CD4-positive, alpha-beta T cell (primary cell): ENCODE data around the gene CALCOCO2. TPM values are rescaled to one million over a fixed set of nuclear protein-coding genes. Genes with fewer than 3 reads are reported as not detected.

ENCODE experiments used
- ATAC-seq: fragments of 200-7000 bp; cut with Tn5 transposase; one replicate; pipeline ENCODE4 v1.10.0; 2022; ENCODE audit warnings: mild to moderate bottlenecking; ENCODE audit not compliant: poor library complexity
- CTCF ChIA-PET: fragments of 350-600 bp; sonication (Branson Sonifier 250); formaldehyde crosslinking; loops from one replicate; lab custom pipeline; 2021; ENCODE audit warnings: antibody characterized with exemption, inconsistent platforms; lab: Charles Lee
- POLR2A ChIA-PET: fragments of 350-600 bp; sonication (Branson Sonifier 250); formaldehyde crosslinking; loops from one replicate; lab custom pipeline; 2021; ENCODE audit warnings: antibody characterized with exemption, inconsistent platforms; lab: Charles Lee
- DNase-seq, 14 experiments: peaks; one replicate each; pipeline ENCODE4 v3.0.0-alpha.2; 2013 to 2020; ENCODE audit warnings: mixed read lengths in 2 of 14
- H3K27ac ChIP-seq, 2 donors: one replicate each; pipeline versions ENCODE4 v1.5.1 to v1.7.0; 2013; ENCODE audit warnings: low read length in 2 of 2, low read depth in 1 of 2, mild to moderate bottlenecking in 1 of 2
- H3K27me3 ChIP-seq, 2 experiments: 1 replicate in 1 of 2; 2 replicates in 1 of 2; pipeline versions ENCODE4 v1.6.1 to v1.7.0; 2013; ENCODE audit warnings: low read length in 2 of 2, control low read depth in 1 of 2, mild to moderate bottlenecking in 1 of 2, moderate library complexity in 1 of 2; ENCODE audit not compliant: insufficient read depth in 2 of 2, control insufficient read depth in 1 of 2
- H3K36me3 ChIP-seq: one replicate; pipeline ENCODE4 v1.6.1; 2013; ENCODE audit warnings: low read length, control low read depth; ENCODE audit not compliant: insufficient read depth
- H3K4me1 ChIP-seq: one replicate; pipeline ENCODE4 v1.6.1; 2013; ENCODE audit warnings: low read length, control low read depth; ENCODE audit not compliant: insufficient read depth
- H3K4me3 ChIP-seq: one replicate; pipeline ENCODE4 v1.5.1; 2013; ENCODE audit warnings: mild to moderate bottlenecking, low read length, moderate library complexity
- H3K9me3 ChIP-seq, 2 experiments: 1 replicate in 1 of 2; 2 replicates in 1 of 2; pipeline versions ENCODE4 v1.6.1 to v1.7.0; 2013; ENCODE audit warnings: low read length in 2 of 2, mild to moderate bottlenecking in 2 of 2, control low read depth in 1 of 2, moderate library complexity in 1 of 2; ENCODE audit not compliant: control insufficient read depth in 1 of 2, insufficient read depth in 1 of 2
- H3K27ac Mint-ChIP-seq: one replicate; pipeline ENCODE4 v1.8.0; 2020; ENCODE audit warnings: mixed read lengths
- H3K27me3 Mint-ChIP-seq: one replicate; pipeline ENCODE4 v1.8.0; 2021; ENCODE audit warnings: mixed read lengths
- H3K36me3 Mint-ChIP-seq: one replicate; pipeline ENCODE4 v1.8.0; 2021; ENCODE audit warnings: low read depth, mixed read lengths
- H3K4me1 Mint-ChIP-seq: one replicate; pipeline ENCODE4 v1.8.0; 2021; ENCODE audit warnings: low read depth, mixed read lengths
- H3K4me3 Mint-ChIP-seq: one replicate; pipeline ENCODE4 v1.8.0; 2020; ENCODE audit warnings: mild to moderate bottlenecking, mixed read lengths
- H3K9me3 Mint-ChIP-seq: one replicate; pipeline ENCODE4 v1.8.0; 2020; ENCODE audit warnings: mixed read lengths
- intact Hi-C, 2 experiments: fragments of 100-400 bp; cut with DNase I in 1 of 2; cut with micrococcal nuclease in 1 of 2; formaldehyde crosslinking; loops; one replicate each; pipeline versions ENCODE4 v1.15.1 to v1.9.0; 2023 to 2025; cut with DNase I, micrococcal nuclease
- total RNA-seq, 174 experiments: library from RNA in 2 of 174; stranded (reverse) in 2 of 174; gene quantifications; one replicate each; pipeline ENCODE4 v1.2.3 and lab custom pipeline; 2021 to 2026
- TF ChIP-seq, protein P1 (sequence below): fragments of 200-600 bp; IDR thresholded peaks from one replicate; pipeline ENCODE4 v1.8.0; 2022; ENCODE audit warnings: antibody characterized with exemption, mild to moderate bottlenecking

The CALCOCO2 gene
- total RNA-seq, 2 experiments from 2014 or later, result 140 to 142 TPM

DNA sequence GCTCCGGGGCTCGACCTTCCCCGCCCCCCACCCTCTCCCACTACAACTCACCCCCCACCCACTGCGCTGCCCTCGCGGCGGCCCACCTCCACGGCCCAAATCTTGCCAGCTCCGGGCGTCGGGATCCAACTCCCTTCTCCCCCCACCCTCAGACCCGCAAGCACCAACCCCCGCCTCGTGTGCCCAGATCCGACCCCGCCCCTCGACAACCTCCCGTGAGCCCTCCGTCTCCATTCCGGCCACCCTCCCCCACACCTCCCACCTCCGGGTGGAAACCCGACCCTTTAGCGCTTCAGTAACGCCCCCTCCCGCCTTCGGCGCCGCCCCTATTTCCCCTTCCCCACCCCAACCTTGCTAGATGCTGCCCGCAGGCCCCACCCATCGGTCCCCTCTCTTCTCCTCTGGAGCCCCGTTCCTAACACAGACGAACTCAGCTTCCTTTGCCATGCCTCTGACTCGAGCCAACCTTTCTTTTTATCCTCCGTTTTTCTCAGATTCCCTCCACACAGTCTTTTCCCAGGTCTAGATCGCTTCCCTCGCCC, 78.1 kb downstream of the CALCOCO2 start:
- intact Hi-C loops, result loop anchor here (1.0 to 2.0 kb wide), 2 partner anchors 17 to 36 kb away; partner anchors contain the start of genes ATP5MC1 (in 2 of the 2) and SNF8 (in 1 of the 2)
- Mint-ChIP-seq H3K4me3 (peak overlapping the region; percentile 95), H3K27me3 (no peaks in the 10 kb centered on the region), H3K4me1 (peaks cover 60% of the 10 kb centered on the region), H3K9me3 (no peaks in the 10 kb centered on the region), H3K36me3 (peaks cover 57% of the 10 kb centered on the region), H3K27ac (peak overlapping the region; percentile 87)
- H3K4me3 ChIP-seq, result peak overlapping the region; percentile 59
- ChIA-PET POLR2A (interaction anchor here (1.5 to 4.9 kb wide), 3 partner anchors 11 to 36 kb away, joined by 4 to 112 read pairs (median 23); partner anchors contain the start of genes ATP5MC1 and SNF8), CTCF (interaction anchor here (0.6 to 1.5 kb wide), 3 partner anchors 24 to 83 kb away, joined by 4 to 7 read pairs (median 5); no protein-coding TSS in a partner anchor)
- peak; percentile 50 to 91 (median 76) for DNase-seq
- no peaks in the 10 kb centered on the region for H3K9me3 ChIP-seq
- H3K36me3 ChIP-seq, result peaks cover 33% of the 10 kb centered on the region
- ATAC-seq, result peak; percentile 31
- H3K27ac ChIP-seq, result peak overlapping the region; percentile 73 to 86
- H3K27me3 ChIP-seq, result no peaks in the 10 kb centered on the region
- H3K4me1 ChIP-seq, result peaks cover 40% of the 10 kb centered on the region
- TF ChIP-seq, protein P1, sequence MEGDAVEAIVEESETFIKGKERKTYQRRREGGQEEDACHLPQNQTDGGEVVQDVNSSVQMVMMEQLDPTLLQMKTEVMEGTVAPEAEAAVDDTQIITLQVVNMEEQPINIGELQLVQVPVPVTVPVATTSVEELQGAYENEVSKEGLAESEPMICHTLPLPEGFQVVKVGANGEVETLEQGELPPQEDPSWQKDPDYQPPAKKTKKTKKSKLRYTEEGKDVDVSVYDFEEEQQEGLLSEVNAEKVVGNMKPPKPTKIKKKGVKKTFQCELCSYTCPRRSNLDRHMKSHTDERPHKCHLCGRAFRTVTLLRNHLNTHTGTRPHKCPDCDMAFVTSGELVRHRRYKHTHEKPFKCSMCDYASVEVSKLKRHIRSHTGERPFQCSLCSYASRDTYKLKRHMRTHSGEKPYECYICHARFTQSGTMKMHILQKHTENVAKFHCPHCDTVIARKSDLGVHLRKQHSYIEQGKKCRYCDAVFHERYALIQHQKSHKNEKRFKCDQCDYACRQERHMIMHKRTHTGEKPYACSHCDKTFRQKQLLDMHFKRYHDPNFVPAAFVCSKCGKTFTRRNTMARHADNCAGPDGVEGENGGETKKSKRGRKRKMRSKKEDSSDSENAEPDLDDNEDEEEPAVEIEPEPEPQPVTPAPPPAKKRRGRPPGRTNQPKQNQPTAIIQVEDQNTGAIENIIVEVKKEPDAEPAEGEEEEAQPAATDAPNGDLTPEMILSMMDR, result no peak

DNA sequence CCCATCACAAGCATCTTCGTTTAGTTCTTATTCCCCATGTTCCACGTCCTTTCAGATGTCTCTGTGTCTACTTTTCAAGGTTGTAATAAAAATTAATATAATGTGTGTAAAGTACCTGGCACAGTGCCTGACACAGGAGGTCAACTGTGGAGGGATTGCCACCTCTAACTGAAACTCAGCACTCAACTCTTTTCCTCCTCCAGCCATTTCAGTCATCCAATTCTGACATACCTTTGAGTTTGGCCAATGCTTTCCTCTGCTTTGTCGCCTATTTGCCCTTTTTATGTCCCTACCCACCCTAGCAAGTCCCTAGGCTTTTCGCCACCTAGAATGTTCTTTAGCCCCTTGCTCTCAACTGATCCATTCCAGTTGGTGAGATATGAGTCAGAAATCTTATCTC, 78.9 kb downstream of the CALCOCO2 start:
- ChIA-PET CTCF (interaction anchor here (0.6 to 1.5 kb wide), 3 partner anchors 25 to 83 kb away, joined by 4 to 7 read pairs (median 5); no protein-coding TSS in a partner anchor), POLR2A (interaction anchor here (1.2 to 4.9 kb wide), 4 partner anchors 11 to 35 kb away, joined by 3 to 112 read pairs (median 14); partner anchors contain the start of genes ATP5MC1 and SNF8)
- Histone ChIP-seq H3K9me3 (no peaks in the 10 kb centered on the region), H3K27ac (peak overlapping the region in 1 of 2 donors; percentile 73), H3K4me3 (peak overlapping the region; percentile 59), H3K27me3 (no peaks in the 10 kb centered on the region), H3K36me3 (peaks cover 39% of the 10 kb centered on the region), H3K4me1 (peaks cover 47% of the 10 kb centered on the region)
- no peaks in the 10 kb centered on the region for H3K9me3 Mint-ChIP-seq
- no peak for ATAC-seq
- no peak for DNase-seq
- peaks cover 65% of the 10 kb centered on the region for H3K36me3 Mint-ChIP-seq
- peak overlapping the region; percentile 87 for H3K27ac Mint-ChIP-seq
- TF ChIP-seq, protein P1, result no peak
- no peaks in the 10 kb centered on the region for H3K27me3 Mint-ChIP-seq
- H3K4me1 Mint-ChIP-seq, result peaks cover 69% of the 10 kb centered on the region
- intact Hi-C loops, result loop anchor here in 1 of 2 experiments (2.0 kb wide), 1 partner anchor 35 kb away; the partner anchor contains the start of gene SNF8
- peak overlapping the region; percentile 95 for H3K4me3 Mint-ChIP-seq

DNA sequence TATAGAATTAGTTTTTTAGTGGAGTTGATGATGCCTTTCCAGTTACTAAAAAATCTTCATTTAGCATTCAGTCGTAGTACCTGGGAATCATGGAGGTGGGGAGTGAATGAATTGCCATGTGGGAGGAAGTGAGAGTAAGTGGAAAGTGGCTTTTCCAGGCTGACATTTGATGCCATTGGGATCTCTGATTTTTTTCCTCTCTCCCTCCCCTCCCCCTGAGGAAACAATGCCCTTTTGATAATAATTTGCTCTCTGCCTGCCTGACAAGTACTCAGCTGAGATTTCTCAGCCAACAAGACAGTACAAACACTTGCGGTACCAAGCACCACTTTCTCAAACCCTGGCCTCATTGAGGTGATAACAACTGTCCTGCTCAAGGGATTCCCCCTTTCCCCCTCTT, 79.5 kb downstream of the CALCOCO2 start:
- Histone ChIP-seq H3K27ac (peak overlapping the region in 1 of 2 donors; percentile 26), H3K9me3 (no peaks in the 10 kb centered on the region), H3K4me3 (no peak overlapping the region), H3K36me3 (peaks cover 42% of the 10 kb centered on the region), H3K27me3 (no peaks in the 10 kb centered on the region), H3K4me1 (peaks cover 53% of the 10 kb centered on the region)
- peak overlapping the region; percentile 87 for H3K27ac Mint-ChIP-seq
- TF ChIP-seq, protein P1, result no peak
- ChIA-PET POLR2A (interaction anchor here (1.2 to 4.9 kb wide), 2 partner anchors 18 to 34 kb away, joined by 3 to 112 read pairs; partner anchors contain the start of genes ATP5MC1 and SNF8), CTCF (interaction anchor here (1.0 kb wide), 1 partner anchor 90 kb away, joined by 3 read pairs; no protein-coding TSS in a partner anchor)
- DNase-seq (no peak), ATAC-seq (no peak)
- H3K4me3 Mint-ChIP-seq, result peak overlapping the region; percentile 95
- peaks cover 75% of the 10 kb centered on the region for H3K4me1 Mint-ChIP-seq
- intact Hi-C loops, result no loop called here
- no peaks in the 10 kb centered on the region for H3K27me3 Mint-ChIP-seq
- peaks cover 66% of the 10 kb centered on the region for H3K36me3 Mint-ChIP-seq
- no peaks in the 10 kb centered on the region for H3K9me3 Mint-ChIP-seq
